Adrenal gland (tissue), 5 donors: ENCODE results near the gene TLX1.

Source experiments
- CTCF ChIP-seq, 6 experiments: fragments of 450-650 bp in 4 of 6; fragments of 200-600 bp in 2 of 6; sonication (generic) in 1 of 6; IDR thresholded peaks; 1 replicate in 5 of 6; 2 replicates in 1 of 6; pipeline versions ENCODE4 v1.5.1 to v1.8.0; 2016 to 2021; ENCODE audit warnings: antibody characterized with exemption in 6 of 6, mild to moderate bottlenecking in 2 of 6, moderate library complexity in 1 of 6
- POLR2A ChIP-seq, 2 donors: fragments of 450-650 bp; IDR thresholded peaks; one replicate each; pipeline ENCODE4 v1.6.1; 2017; ENCODE audit warnings: antibody characterized with exemption in 2 of 2, mild to moderate bottlenecking in 2 of 2, moderate library complexity in 1 of 2
- donor health status: DM: no; HTN: no; CAD: no.

- no peak for TF ChIP-seq CTCF (IDR thresholded peaks at IDR 0.05)
- no peak for TF ChIP-seq POLR2A (IDR thresholded peaks at IDR 0.05)
Measured at GRCh38 chr10:101166430-101166829, 35.3 kb downstream of the TLX1 start.
